NCI-H748 (cell line): ENCODE results near the gene OR52J3.

ENCODE experiments used
- DNase-seq: peaks from one replicate; lab custom pipeline; 2025; ENCODE audit not compliant: unreplicated experiment; lab: John Stamatoyannopoulos, UW

Gene OR52J3

DNA sequence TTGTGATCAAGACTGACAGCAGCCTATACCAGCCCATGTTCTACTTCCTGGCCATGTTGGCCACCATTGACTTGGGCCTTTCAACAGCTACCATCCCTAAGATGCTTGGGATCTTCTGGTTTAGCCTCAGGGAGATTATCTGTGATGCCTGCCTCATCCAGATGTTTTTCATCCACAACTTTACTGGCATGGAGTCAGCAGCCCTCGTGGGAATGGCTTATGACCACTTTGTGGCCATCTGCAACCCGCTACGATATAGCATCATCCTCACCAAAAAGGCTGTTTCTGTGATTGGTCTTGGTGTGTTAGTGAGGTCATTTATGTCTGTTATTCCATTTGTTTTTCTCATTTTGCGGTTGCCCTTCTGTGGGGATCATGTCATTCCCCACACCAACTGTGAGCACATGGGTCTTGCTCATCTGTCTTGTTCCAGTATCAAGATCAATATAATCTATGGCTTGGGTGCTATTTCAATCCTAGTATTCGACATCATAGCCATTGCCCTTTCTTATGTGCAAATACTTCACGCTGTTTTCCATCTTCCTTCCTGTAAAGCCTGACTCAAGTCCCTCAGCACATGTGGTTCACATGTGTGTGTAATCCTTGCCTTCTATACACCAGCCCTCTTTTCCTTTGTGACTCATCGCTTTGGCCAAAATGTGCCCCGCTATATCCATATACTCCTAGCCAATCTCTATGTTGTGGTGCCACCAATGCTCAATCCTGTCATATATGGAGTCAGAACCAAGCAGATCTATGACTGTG, 46.7 kb downstream of the OR52J3 start:
- DNase-seq: no peak

DNA sequence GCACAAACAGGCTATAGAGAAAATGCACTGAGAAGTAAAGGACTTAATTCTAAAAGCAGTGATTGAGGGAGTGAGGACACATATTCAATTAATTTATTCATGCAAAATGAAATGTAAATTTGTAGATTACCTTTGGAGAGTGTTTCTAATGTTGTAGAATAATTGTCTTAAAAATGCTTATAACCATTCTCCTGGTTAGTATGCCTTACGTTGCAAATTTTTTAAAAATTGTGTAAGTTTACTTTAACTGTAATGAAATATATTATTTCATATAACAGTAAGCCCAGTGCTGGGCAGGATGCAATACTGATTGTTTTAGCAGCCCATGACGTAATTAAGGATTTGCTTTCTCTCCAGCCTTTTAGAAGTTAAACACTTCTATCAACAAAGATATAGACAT, 49.7 kb downstream of the OR52J3 start:
- no peak for DNase-seq
